ENCODE results near the gene DTNA. TPM values are rescaled to one million over a fixed set of nuclear protein-coding genes. Genes with fewer than 3 reads are reported as not detected.

DTNA gene
- total RNA-seq (2021) (not detected in 2 replicates), Bru-seq, nascent RNA (percentile 3 among the genes with signal in this experiment), BruChase-seq, experiment 1, labeled RNA remaining after a 2-hour chase (percentile 6 among the genes with signal in this experiment), BruChase-seq, experiment 2, labeled RNA remaining after a 6-hour chase (percentile 4 among the genes with signal in this experiment)
- long read RNA-seq = 0 reads

GRCh38 chr18:34709750-34710441 lies at the start of gene DTNA:
Gene DTNA (plus strand): TSS chr18:34710298. CDS start chr18:34755977, 45,679 bp downstream.
- no peak for TF ChIP-seq EZH2 (IDR thresholded peaks at IDR 0.05; ENCODE audit: low read depth)
- TF ChIP-seq CTCF (conservative IDR thresholded peaks at IDR 0.05) = no peak
- BruUV-seq (replicated peaks) = no TSS peak
- Histone ChIP-seq H3K27ac (no peak within 1 kb of the TSS), H3K9me3 (ENCODE audit: insufficient read depth, low read depth) (no peaks in the 10 kb centered on the region), H3F3A (ENCODE audit: insufficient read depth, low read depth) (no peaks in the 10 kb centered on the region), H3K36me3 (ENCODE audit: low read depth) (no peaks in the 10 kb centered on the region), H3K9me2 (ENCODE audit: insufficient read depth) (no peaks in the 10 kb centered on the region), H3K27me3 (ENCODE audit: insufficient read depth, low read depth) (no peaks in the 10 kb centered on the region), H2AFZ (no peak within 1 kb of the TSS), H3K4me1 (replicated peaks; ENCODE audit: insufficient read depth) (peaks cover 10% of the 10 kb centered on the region), H3K79me2 (ENCODE audit: low read depth) (no peaks in the 10 kb centered on the region), H3K4me2 (no peak within 1 kb of the TSS), H4K20me1 (ENCODE audit: insufficient read depth) (no peaks in the 10 kb centered on the region), H3K4me3 (no peak within 1 kb of the TSS)
- CTCF ChIA-PET = no interaction called here
- DNase-seq = no peak
- POLR2A ChIA-PET (ENCODE audit: unreplicated experiment) = no interaction called here
- intact Hi-C loops (cut with micrococcal nuclease; ENCODE audit: unreplicated experiment) = loop anchor here (5.0 kb wide), 1 partner anchor 48 kb away; no protein-coding TSS in a partner anchor

- Histone ChIP-seq H3K9me3 (ENCODE audit: insufficient read depth, low read depth) (no peaks in the 10 kb centered on the region), H3F3A (ENCODE audit: insufficient read depth, low read depth) (no peaks in the 10 kb centered on the region), H2AFZ (no peak overlapping the region), H3K4me1 (replicated peaks; ENCODE audit: insufficient read depth) (peaks cover 5% of the 10 kb centered on the region), H3K27me3 (ENCODE audit: insufficient read depth, low read depth) (no peaks in the 10 kb centered on the region), H3K9me2 (ENCODE audit: insufficient read depth) (no peaks in the 10 kb centered on the region), H3K36me3 (ENCODE audit: low read depth) (no peaks in the 10 kb centered on the region), H4K20me1 (ENCODE audit: insufficient read depth) (no peaks in the 10 kb centered on the region), H3K79me2 (ENCODE audit: low read depth) (no peaks in the 10 kb centered on the region), H3K27ac (no peak overlapping the region), H3K4me3 (no peak overlapping the region), H3K4me2 (no peak overlapping the region)
- no TSS peak for BruUV-seq (replicated peaks)
- DNase-seq = no peak
- CTCF ChIA-PET = interaction anchor here (0.7 kb wide), 1 partner anchor 483 kb away, joined by 3 read pairs; no protein-coding TSS in a partner anchor
- TF ChIP-seq EZH2 (IDR thresholded peaks at IDR 0.05; ENCODE audit: low read depth) (no peak), CTCF (conservative IDR thresholded peaks at IDR 0.05) (no peak)
- intact Hi-C loops (cut with micrococcal nuclease; ENCODE audit: unreplicated experiment) = loop anchor here (5.0 kb wide), 1 partner anchor 47 kb away; no protein-coding TSS in a partner anchor
- POLR2A ChIA-PET (ENCODE audit: unreplicated experiment) = interaction anchor here (0.6 kb wide), 1 partner anchor 269 kb away, joined by 4 read pairs; no protein-coding TSS in a partner anchor
Measured at GRCh38 chr18:34660572-34660971, 49.5 kb upstream of the DTNA start.

GRCh38 chr18:34661464-34662087 lies 48.5 kb upstream of the DTNA start:
- Histone ChIP-seq H3K27me3 (ENCODE audit: insufficient read depth, low read depth) (no peaks in the 10 kb centered on the region), H2AFZ (no peak overlapping the region)
- no TSS peak for BruUV-seq (replicated peaks)

More at GRCh38 chr18:34661464-34662087, 48.5 kb upstream of the DTNA start:
- Histone ChIP-seq H3K4me1 (replicated peaks; ENCODE audit: insufficient read depth) (peaks cover 5% of the 10 kb centered on the region), H3K36me3 (ENCODE audit: low read depth) (no peaks in the 10 kb centered on the region), H3K9me2 (ENCODE audit: insufficient read depth) (no peaks in the 10 kb centered on the region), H4K20me1 (ENCODE audit: insufficient read depth) (no peaks in the 10 kb centered on the region), H3K79me2 (ENCODE audit: low read depth) (no peaks in the 10 kb centered on the region), H3K4me2 (no peak overlapping the region), H3K9me3 (ENCODE audit: insufficient read depth, low read depth) (no peaks in the 10 kb centered on the region), H3K27ac (no peak overlapping the region), H3F3A (ENCODE audit: insufficient read depth, low read depth) (no peaks in the 10 kb centered on the region), H3K4me3 (no peak overlapping the region)
- DNase-seq = no peak
- POLR2A ChIA-PET (ENCODE audit: unreplicated experiment) = no interaction called here
- CTCF ChIA-PET = interaction anchor here (1.4 kb wide), 1 partner anchor 127 kb away, joined by 5 read pairs; no protein-coding TSS in a partner anchor
- intact Hi-C loops (cut with micrococcal nuclease; ENCODE audit: unreplicated experiment) = loop anchor here (1.0 to 5.0 kb wide), 2 partner anchors 46 to 127 kb away; no protein-coding TSS in a partner anchor
- TF ChIP-seq EZH2 (IDR thresholded peaks at IDR 0.05; ENCODE audit: low read depth) = no peak
- TF ChIP-seq CTCF (conservative IDR thresholded peaks at IDR 0.05) = peak; percentile 77
